CD14-positive monocyte (primary cell): ENCODE measurements around the gene ZNF385A. TPM values are rescaled to one million over a fixed set of nuclear protein-coding genes. Genes with fewer than 3 reads are reported as not detected.
A peak's percentile ranks its signal among the peaks of the same experiment; 100 is the strongest.

Experiments
- DNase-seq, 3 donors: peaks; one replicate each; pipeline ENCODE4 v3.0.0-alpha.2; 2011 to 2022
- H2AFZ ChIP-seq: 2 replicates; pipeline ENCODE4 v1.6.0; 2012; ENCODE audit warnings: mild to moderate bottlenecking, low read depth, low read length, inconsistent platforms; ENCODE audit not compliant: insufficient read depth, poor library complexity, severe bottlenecking
- H3K27ac ChIP-seq, 2 donors: 1 replicate in 1 of 2; 2 replicates in 1 of 2; pipeline ENCODE4 v1.5.1; 2012 to 2013; ENCODE audit warnings: low read length in 2 of 2, control low read depth in 1 of 2, inconsistent platforms in 1 of 2, low read depth in 1 of 2, mild to moderate bottlenecking in 1 of 2
- H3K27me3 ChIP-seq, 2 donors: one replicate each; pipeline versions ENCODE4 v1.6.0 to v1.6.1; 2011 to 2013; ENCODE audit warnings: low read length in 2 of 2; ENCODE audit not compliant: control insufficient read depth in 2 of 2, insufficient read depth in 2 of 2
- H3K36me3 ChIP-seq, 2 donors: replicated peaks in 1 of 2; 1 replicate in 1 of 2; 2 replicates in 1 of 2; pipeline versions ENCODE4 v1.5.1 to v1.6.1; 2012 to 2013; ENCODE audit warnings: low read length in 2 of 2, control low read depth in 1 of 2, inconsistent platforms in 1 of 2, mild to moderate bottlenecking in 1 of 2; ENCODE audit not compliant: insufficient read depth in 2 of 2, control insufficient read depth in 1 of 2
- H3K4me1 ChIP-seq, 2 donors: 1 replicate in 1 of 2; 2 replicates in 1 of 2; pipeline versions ENCODE4 v1.5.1 to v1.6.1; 2012 to 2013; ENCODE audit warnings: low read length in 2 of 2, control low read depth in 1 of 2, inconsistent platforms in 1 of 2, mild to moderate bottlenecking in 1 of 2, moderate library complexity in 1 of 2; ENCODE audit not compliant: insufficient read depth in 2 of 2, control insufficient read depth in 1 of 2
- H3K4me2 ChIP-seq: replicated peaks from 2 replicates; pipeline ENCODE3; 2012; ENCODE audit warnings: low read length, moderate library complexity, mild to moderate bottlenecking; ENCODE audit not compliant: poor library complexity, severe bottlenecking; ENCODE audit errors: extremely low read depth
- H3K4me3 ChIP-seq, 3 experiments: fragments of 200-600 bp in 1 of 3; sonication (generic) in 1 of 3; replicated peaks in 1 of 3; 1 replicate in 2 of 3; 2 replicates in 1 of 3; pipeline ENCODE4 v1.5.1; 2011 to 2013; ENCODE audit warnings: low read length in 3 of 3, mild to moderate bottlenecking in 3 of 3, control low read depth in 2 of 3, low read depth in 2 of 3, inconsistent platforms in 1 of 3, moderate library complexity in 1 of 3
- H3K79me2 ChIP-seq: 2 replicates; pipeline ENCODE4 v1.6.0; 2012; ENCODE audit warnings: mild to moderate bottlenecking, control low read depth, inconsistent platforms, low read length, moderate library complexity; ENCODE audit not compliant: insufficient read depth
- H3K9ac ChIP-seq: 2 replicates; pipeline ENCODE4 v1.6.0; 2017; ENCODE audit warnings: low read length, mild to moderate bottlenecking; ENCODE audit not compliant: insufficient read depth, poor library complexity, severe bottlenecking
- H3K9me3 ChIP-seq, 2 donors: replicated peaks in 1 of 2; 1 replicate in 1 of 2; 2 replicates in 1 of 2; pipeline versions ENCODE4 v1.5.1 to v1.6.1; 2012 to 2013; ENCODE audit warnings: low read length in 2 of 2, control low read depth in 1 of 2; ENCODE audit not compliant: control insufficient read depth in 1 of 2, insufficient read depth in 1 of 2
- H4K20me1 ChIP-seq: 2 replicates; pipeline ENCODE4 v1.6.0; 2012; ENCODE audit warnings: mild to moderate bottlenecking, low read length, control low read depth, moderate library complexity; ENCODE audit not compliant: insufficient read depth
- H3K27ac Mint-ChIP-seq, 7 donors: one replicate each; pipeline ENCODE4 v1.8.0; 2020; ENCODE audit warnings: mild to moderate bottlenecking in 7 of 7, mixed read lengths in 7 of 7, moderate library complexity in 6 of 7, inconsistent platforms in 2 of 7
- H3K27me3 Mint-ChIP-seq, 3 donors: one replicate each; pipeline ENCODE4 v1.8.0; 2021 to 2022; ENCODE audit warnings: low read depth in 3 of 3, mild to moderate bottlenecking in 3 of 3, mixed read lengths in 3 of 3, moderate library complexity in 3 of 3, inconsistent platforms in 1 of 3
- H3K36me3 Mint-ChIP-seq, 2 donors: one replicate each; pipeline ENCODE4 v1.8.0; 2020; ENCODE audit warnings: mixed read lengths in 2 of 2, inconsistent platforms in 1 of 2, mild to moderate bottlenecking in 1 of 2
- H3K4me1 Mint-ChIP-seq: one replicate; pipeline ENCODE4 v1.8.0; 2020; ENCODE audit warnings: mild to moderate bottlenecking, mixed read lengths
- H3K4me3 Mint-ChIP-seq, 2 donors: one replicate each; pipeline ENCODE4 v1.8.0; 2020; ENCODE audit warnings: mild to moderate bottlenecking in 2 of 2, mixed read lengths in 2 of 2, moderate library complexity in 1 of 2
- H3K9me3 Mint-ChIP-seq, 7 donors: one replicate each; pipeline ENCODE4 v1.8.0; 2020 to 2022; ENCODE audit warnings: mixed read lengths in 7 of 7, mild to moderate bottlenecking in 6 of 7, moderate library complexity in 6 of 7, inconsistent platforms in 2 of 7
- CTCF ChIP-seq: fragments of 200-600 bp; IDR thresholded peaks from one replicate; pipeline ENCODE4 v1.8.0; 2022; ENCODE audit warnings: antibody characterized with exemption, mild to moderate bottlenecking
- WGBS: methylation state at CpG from one replicate; pipeline ENCODE4 v1.1.5; 2013; ENCODE audit warnings: missing lambda C conversion rate; ENCODE audit not compliant: insufficient coverage; 5-methylcytosine and 5-hydroxymethylcytosine counted together
- intact Hi-C, 2 donors: fragments of 100-400 bp; cut with micrococcal nuclease; formaldehyde crosslinking; loops; one replicate each; pipeline versions ENCODE4 v1.15.0 to v1.15.1; 2023
- polyA plus RNA-seq, 3 donors: library from polyadenylated mRNA; depleted of rRNA in 1 of 3; unstranded in 2 of 3; stranded (reverse) in 1 of 3; fragments of 300-500 nt in 2 of 3; fragments of >200 nt in 1 of 3; fragmentation: Illumina TruSeq in 2 of 3; gene quantifications; 1 replicate in 2 of 3; 2 replicates in 1 of 3; pipeline ENCODE4 v1.2.3, GENCODE V29; 2012 to 2021

ZNF385A gene
- polyA plus RNA-seq, 3 donors, result 53.9 to 97.6 (median 78.3) TPM

GRCh38 chr12:54423816-54424150 lies 39.2 kb upstream of the ZNF385A start:
- no peak overlapping the region for H3K4me3 Mint-ChIP-seq
- TF ChIP-seq CTCF, result no peak
- Histone ChIP-seq H3K4me3 (no peak overlapping the region), H3K4me1 (peaks cover 39 to 68% of the 10 kb centered on the region in 2 donors), H3K79me2 (peaks cover 7% of the 10 kb centered on the region), H3K9ac (no peak overlapping the region), H2AFZ (no peak overlapping the region), H3K4me2 (no peak overlapping the region), H3K27ac (peak overlapping the region in 1 of 2 donors; percentile 72), H3K27me3 (no peaks in the 10 kb centered on the region), H3K36me3 (no peaks in the 10 kb centered on the region), H3K9me3 (no peaks in the 10 kb centered on the region), H4K20me1 (peaks cover 2% of the 10 kb centered on the region)
- no peak for DNase-seq
- no peaks in the 10 kb centered on the region for H3K9me3 Mint-ChIP-seq
- 100% methylated on average over 1 of the region's 5 CpGs for WGBS
- intact Hi-C loops, result no loop called here
- H3K27me3 Mint-ChIP-seq, result peaks cover 5 to 11% (median 11%) of the 10 kb centered on the region in 3 donors
- H3K4me1 Mint-ChIP-seq, result peaks cover 72% of the 10 kb centered on the region
- H3K36me3 Mint-ChIP-seq, result peaks cover 0 to 6% of the 10 kb centered on the region in 2 donors
- peak overlapping the region in 5 of 7 donors; percentile 84 to 89 (median 87) for H3K27ac Mint-ChIP-seq

DNA sequence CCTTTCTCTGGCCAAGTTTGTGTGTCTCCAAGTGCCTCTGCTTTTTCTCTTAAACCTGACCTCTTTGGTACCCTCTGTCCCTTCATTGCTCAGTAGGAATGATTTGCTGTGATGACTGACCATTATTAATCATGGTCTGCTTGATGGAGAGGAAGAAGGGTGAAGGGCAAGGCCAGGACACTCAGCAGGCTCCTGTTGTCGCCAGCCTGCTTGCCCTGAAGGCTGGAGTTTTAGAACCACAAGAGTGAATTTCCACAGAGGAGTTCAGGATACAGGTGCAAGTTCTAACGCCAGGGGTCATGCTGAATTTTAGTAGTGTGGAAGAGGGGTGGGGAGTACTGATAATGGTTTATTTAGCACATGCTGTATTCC lies 37.3 kb upstream of the ZNF385A start:
- H3K27me3 Mint-ChIP-seq, result peaks cover 5 to 9% (median 6%) of the 10 kb centered on the region in 3 donors
- H3K4me2 ChIP-seq, result no peak overlapping the region

More for the DNA sequence above, 37.3 kb upstream of the ZNF385A start:
- Mint-ChIP-seq H3K27ac (peak overlapping the region in 5 of 7 donors; percentile 57 to 85 (median 76)), H3K36me3 (peaks cover 3 to 6% of the 10 kb centered on the region in 2 donors), H3K4me3 (no peak overlapping the region), H3K4me1 (peaks cover 63% of the 10 kb centered on the region), H3K9me3 (peaks cover 0 to 2% (median 0%) of the 10 kb centered on the region in 7 donors)
- intact Hi-C loops, result no loop called here
- H3K9ac ChIP-seq, result no peak overlapping the region
- H3K27me3 ChIP-seq, result no peaks in the 10 kb centered on the region
- no peak overlapping the region for H3K4me3 ChIP-seq
- no peak for DNase-seq
- WGBS, result 100% methylated on average over 1 of the region's 2 CpGs
- peaks cover 31 to 54% of the 10 kb centered on the region in 2 donors for H3K4me1 ChIP-seq
- H3K79me2 ChIP-seq, result peaks cover 26% of the 10 kb centered on the region
- H4K20me1 ChIP-seq, result peaks cover 18% of the 10 kb centered on the region
- H3K9me3 ChIP-seq, result no peaks in the 10 kb centered on the region
- no peak overlapping the region for H2AFZ ChIP-seq
- H3K36me3 ChIP-seq, result no peaks in the 10 kb centered on the region
- no peak for TF ChIP-seq CTCF
- H3K27ac ChIP-seq, result no peak overlapping the region
